Endothelial cell of umbilical vein (primary cell): ENCODE data around the gene KCNN3. TPM values are rescaled to one million over a fixed set of nuclear protein-coding genes. Genes with fewer than 3 reads are reported as not detected.

ENCODE experiments used
- BruUV-seq: library from RNA; stranded (reverse); fragments of 400-500 nt; replicated peaks from 2 replicates; lab custom pipeline; 2021; lab: Mats Ljungman, UMichigan
- CTCF ChIA-PET: fragments of 300-600, 350-600 bp; sonication (Branson Sonifier 250); formaldehyde crosslinking; loops from one replicate; lab custom pipeline; 2021; ENCODE audit warnings: antibody characterized with exemption, inconsistent platforms; lab: Charles Lee
- POLR2A ChIA-PET: fragments of 300-600, 350-600 bp; sonication (Branson Sonifier 250); formaldehyde crosslinking; loops from one replicate; lab custom pipeline; 2021; ENCODE audit warnings: antibody characterized with exemption, inconsistent platforms; lab: Charles Lee
- DNase-seq: peaks from one replicate; pipeline ENCODE4 v3.0.0-alpha.2; 2011; ENCODE audit warnings: low read depth, low spot score
- FAIRE-seq: peaks from 2 replicates; lab custom pipeline; 2011; peaks lifted over from hg19 to GRCh38; lab: Jason Lieb, UNC
- H2AFZ ChIP-seq: 2 replicates; pipeline ENCODE4 v1.6.0; 2012; ENCODE audit warnings: low read depth, low read length, control low read depth, inconsistent platforms
- H3K27ac ChIP-seq: 2 replicates; pipeline ENCODE4 v1.5.1; 2011; ENCODE audit warnings: low read depth, mild to moderate bottlenecking, control low read depth, low read length, moderate library complexity; ENCODE audit not compliant: insufficient read depth
- H3K27me3 ChIP-seq, 2 experiments: 2 replicates each; pipeline versions ENCODE4 v1.6.0 to v1.6.1; 2011; ENCODE audit warnings: low read length in 2 of 2, mixed read lengths in 1 of 2; ENCODE audit not compliant: control insufficient read depth in 2 of 2, insufficient read depth in 2 of 2
- H3K36me3 ChIP-seq, 2 experiments: 2 replicates in 1 of 2; 3 replicates in 1 of 2; pipeline ENCODE4 v1.5.1; 2011; ENCODE audit warnings: low read length in 2 of 2, mild to moderate bottlenecking in 1 of 2, moderate library complexity in 1 of 2; ENCODE audit not compliant: control insufficient read depth in 2 of 2, insufficient read depth in 2 of 2; ENCODE audit errors: extremely low read depth in 1 of 2
- H3K4me1 ChIP-seq: 3 replicates; pipeline ENCODE4 v1.5.1; 2011; ENCODE audit warnings: mild to moderate bottlenecking, low read length; ENCODE audit not compliant: control insufficient read depth, insufficient read depth; ENCODE audit errors: extremely low read depth
- H3K4me2 ChIP-seq: 2 replicates; pipeline ENCODE4 v1.6.1; 2011; ENCODE audit warnings: low read length, control low read depth, mixed read lengths; ENCODE audit not compliant: insufficient read depth
- H3K4me3 ChIP-seq, 3 experiments: fragments of 200-600 bp in 1 of 3; sonication (generic), shearing (Covaris generic) in 1 of 3; replicated peaks in 1 of 3; 2 replicates each; pipeline ENCODE4 v1.5.1; 2011 to 2016; ENCODE audit warnings: control low read depth in 3 of 3, low read length in 3 of 3, mild to moderate bottlenecking in 2 of 3, inconsistent platforms in 1 of 3, low read depth in 1 of 3, moderate library complexity in 1 of 3; ENCODE audit not compliant: insufficient read depth in 1 of 3
- H3K79me2 ChIP-seq: 2 replicates; pipeline ENCODE4 v1.6.0; 2012; ENCODE audit warnings: low read length, inconsistent platforms; ENCODE audit not compliant: control insufficient read depth, insufficient read depth
- H3K9ac ChIP-seq: replicated peaks from 2 replicates; pipeline ENCODE3; 2011; ENCODE audit warnings: low read length, control low read depth; ENCODE audit not compliant: insufficient read depth; ENCODE audit errors: extremely low read depth
- H3K9me1 ChIP-seq: replicated peaks from 3 replicates; pipeline ENCODE4 v1.6.0; 2011; ENCODE audit warnings: mild to moderate bottlenecking, low read length; ENCODE audit not compliant: control insufficient read depth, insufficient read depth; ENCODE audit errors: extremely low read depth
- H3K9me3 ChIP-seq: replicated peaks from 2 replicates; pipeline ENCODE4 v1.5.1; 2012; ENCODE audit warnings: low read length, inconsistent platforms; ENCODE audit not compliant: control insufficient read depth, insufficient read depth
- H4K20me1 ChIP-seq: replicated peaks from 2 replicates; pipeline ENCODE3; 2011; ENCODE audit warnings: mild to moderate bottlenecking, low read length; ENCODE audit not compliant: control insufficient read depth, insufficient read depth; ENCODE audit errors: extremely low read depth
- CTCF ChIP-seq, 2 donors: IDR thresholded peaks; 1 replicate in 1 of 2; 2 replicates in 1 of 2; pipeline ENCODE4 v1.5.1; 2011; ENCODE audit warnings: low read length in 2 of 2, mild to moderate bottlenecking in 2 of 2, moderate library complexity in 2 of 2, control low read depth in 1 of 2, inconsistent platforms in 1 of 2, low read depth in 1 of 2; ENCODE audit not compliant: insufficient read depth in 1 of 2; ENCODE audit errors: extremely low read depth in 1 of 2
- EZH2 ChIP-seq: IDR thresholded peaks from 2 replicates; pipeline ENCODE4 v1.6.1; 2012; ENCODE audit warnings: borderline replicate concordance, low read depth, mild to moderate bottlenecking, moderate library complexity, low read length, inconsistent platforms; ENCODE audit not compliant: severe bottlenecking
- FOS ChIP-seq: IDR thresholded peaks from 2 replicates; pipeline ENCODE4 v1.6.1; 2011; ENCODE audit warnings: mild to moderate bottlenecking, low read length, moderate library complexity, borderline replicate concordance; ENCODE audit not compliant: insufficient read depth
- GATA2 ChIP-seq: IDR thresholded peaks from 2 replicates; pipeline ENCODE4 v1.7.0; 2011; ENCODE audit warnings: low read depth, mild to moderate bottlenecking, moderate library complexity, mixed read lengths, low read length; ENCODE audit not compliant: insufficient read length, insufficient read depth
- JUN ChIP-seq: IDR thresholded peaks from 2 replicates; pipeline ENCODE4 v1.6.1; 2011; ENCODE audit warnings: borderline replicate concordance, low read depth; ENCODE audit not compliant: insufficient read length, insufficient read depth
- MAX ChIP-seq: IDR thresholded peaks from 2 replicates; pipeline ENCODE4 v1.6.1; 2011; ENCODE audit not compliant: insufficient read depth, insufficient read length
- MYC ChIP-seq: IDR thresholded peaks from one replicate; pipeline ENCODE4 v1.6.1; 2011; ENCODE audit warnings: mild to moderate bottlenecking, low read depth, low read length
- POLR2A ChIP-seq: IDR thresholded peaks from 2 replicates; pipeline ENCODE4 v1.6.1; 2012; ENCODE audit warnings: low read depth, mild to moderate bottlenecking, control low read depth, low read length
- POLR2AphosphoS5 ChIP-seq: IDR thresholded peaks from 2 replicates; pipeline ENCODE4 v1.6.1; 2012; ENCODE audit warnings: low read depth, mild to moderate bottlenecking, control low read depth, low read length, moderate library complexity; ENCODE audit not compliant: insufficient read depth
- dilution Hi-C: fragments of 300-500 bp; cut with MboI; formaldehyde crosslinking; loops from one replicate; pipeline ENCODE4 v1.15.0; 2019; ENCODE audit warnings: low sequenced_read_pairs; ENCODE audit not compliant: extremely low pct_ligation_motif_present
- intact Hi-C: fragments of 100-400 bp; cut with micrococcal nuclease; formaldehyde crosslinking; loops from one replicate; pipeline ENCODE4 v1.10.0; 2022
- polyA plus RNA-seq, 4 experiments: library from polyadenylated mRNA; depleted of rRNA in 3 of 4; stranded (reverse) in 3 of 4; unstranded in 1 of 4; fragments of >200 nt; gene quantifications; 2 replicates each; pipeline versions ENCODE4 v1.2.1 to v1.2.3, GENCODE V29; 2011 to 2012; ENCODE audit warnings: missing spikeins in 1 of 4
- total RNA-seq: library from RNA; stranded (reverse); gene quantifications from 2 replicates; pipeline ENCODE4 v1.2.3, GENCODE V29; 2021

KCNN3 gene
- total and polyA plus RNA-seq, 2 donors (not counting 3 experiments of a cell fraction or from before 2014, with no cell fraction given) = 0.91 to 1.1 TPM

- Histone ChIP-seq H3K27me3 (peaks cover 5 to 7% of the 10 kb centered on the region in 2 experiments), H3K9ac (no peak overlapping the region), H3K4me1 (no peaks in the 10 kb centered on the region), H3K36me3 (no peaks in the 10 kb centered on the region), H3K9me1 (no peaks in the 10 kb centered on the region), H3K79me2 (no peaks in the 10 kb centered on the region), H3K4me2 (no peak overlapping the region), H3K4me3 (no peak overlapping the region), H3K9me3 (no peaks in the 10 kb centered on the region), H4K20me1 (no peaks in the 10 kb centered on the region), H2AFZ (no peak overlapping the region), H3K27ac (no peak overlapping the region)
- intact Hi-C loops (no loop called here), dilution Hi-C loops (no loop called here)
- ChIA-PET CTCF (no interaction called here), POLR2A (no interaction called here)
- TF ChIP-seq POLR2AphosphoS5 (no peak), JUN (no peak), FOS (no peak), GATA2 (no peak), POLR2A (no peak), CTCF (IDR thresholded peaks at IDR 0.05; ENCODE audit: extremely low read depth in 1 of 2, insufficient read depth in 1 of 2, low read depth in 1 of 2, low read length in 2 of 2) (no peak), EZH2 (no peak), MYC (no peak), MAX (no peak)
- BruUV-seq = no TSS peak
- FAIRE-seq (no peak), DNase-seq (no peak)
Measured at GRCh38 chr1:154710106-154710505, 160.0 kb downstream of the KCNN3 start.
